ENCODE results near the gene ADCY9.
"Not testable (repeated sequence)": the region's sequence is repeated elsewhere in the genome, so short reads cannot be mapped to it uniquely, and the experiment has no call there.

Gene ADCY9

DNA sequence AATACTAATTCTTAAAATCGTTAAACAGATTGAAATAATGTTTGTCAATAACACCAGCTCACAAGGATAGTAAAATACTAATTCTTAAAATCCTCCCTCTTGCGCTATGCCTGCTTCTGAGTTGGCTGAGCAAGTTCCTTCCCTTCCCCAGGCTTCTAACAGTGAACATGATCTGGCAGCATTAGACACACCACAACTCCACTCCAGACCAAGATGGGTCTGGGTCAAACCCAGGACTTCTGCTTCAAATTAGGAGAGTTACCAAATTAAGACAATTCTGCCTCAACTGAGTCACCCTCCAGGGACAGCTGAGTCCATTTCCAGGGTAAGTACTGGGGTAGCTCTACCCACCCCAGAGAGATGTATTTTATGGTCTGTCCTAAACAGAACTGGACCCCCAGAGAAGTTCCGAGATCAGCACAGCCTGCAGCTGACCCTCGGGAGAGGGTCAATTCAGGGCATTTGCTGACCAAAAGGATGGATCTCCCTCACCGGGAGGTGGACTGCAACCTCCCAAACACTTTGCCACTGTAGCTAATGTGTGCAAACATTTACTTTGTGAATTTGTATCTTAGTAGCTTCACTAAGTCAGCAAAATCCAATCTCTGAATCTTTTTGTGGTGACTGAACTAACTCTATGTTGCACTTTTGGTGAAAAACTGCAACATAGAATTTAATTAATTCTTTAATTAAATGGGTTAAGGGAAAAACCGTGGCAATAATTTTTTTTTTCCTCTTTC lies 48.8 kb downstream of the ADCY9 start:
- no peak for DNase-seq (ENCODE audit: low spot score)

DNA sequence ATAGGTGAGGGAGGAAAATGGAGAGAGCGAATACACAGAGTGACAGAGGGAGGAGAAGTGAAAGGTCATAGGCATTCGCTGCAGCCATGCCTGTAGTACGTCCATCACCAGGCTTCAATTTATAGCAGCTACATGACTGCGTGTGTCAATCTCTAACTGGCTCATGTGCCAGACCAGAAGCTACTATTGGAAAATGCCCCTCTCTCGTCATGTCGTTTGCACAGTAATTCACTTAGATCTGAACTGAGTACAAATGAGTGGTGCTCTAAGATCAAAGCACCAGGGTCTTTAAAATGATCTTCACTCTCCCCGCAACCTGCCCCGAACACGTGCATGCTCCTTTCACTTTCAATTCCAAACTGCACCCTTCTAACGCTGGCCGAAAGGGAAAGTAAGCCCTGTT lies 51.3 kb downstream of the ADCY9 start:
- DNase-seq (ENCODE audit: low spot score): peak; percentile 24

DNA sequence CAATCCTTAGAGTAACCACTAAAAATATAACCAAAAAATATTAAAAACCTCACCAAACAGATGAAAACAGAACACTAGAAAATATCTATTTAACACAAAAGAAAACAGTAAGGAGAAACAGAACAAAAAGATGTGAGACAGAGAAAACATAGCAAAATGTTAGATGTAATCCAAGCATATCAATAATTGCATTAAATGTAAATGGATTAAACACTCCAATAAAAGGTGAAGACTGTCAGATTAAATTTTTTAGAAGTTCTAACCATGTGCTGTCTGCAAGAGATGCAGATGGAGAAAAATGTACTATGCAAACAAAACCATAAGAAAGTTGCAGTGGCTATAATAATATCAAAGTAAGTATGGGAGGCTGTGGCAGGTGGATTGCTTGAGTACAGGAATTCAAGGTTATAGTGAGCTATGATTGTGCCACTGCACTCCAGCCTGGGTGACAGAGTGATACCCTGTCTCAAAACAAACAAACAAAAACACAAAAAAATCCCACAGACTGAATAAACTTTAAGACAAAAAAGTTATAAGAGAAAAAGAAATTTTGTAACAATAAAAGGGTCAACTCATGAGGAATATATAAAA lies 53.9 kb downstream of the ADCY9 start:
- no peak for DNase-seq (ENCODE audit: low spot score)

DNA sequence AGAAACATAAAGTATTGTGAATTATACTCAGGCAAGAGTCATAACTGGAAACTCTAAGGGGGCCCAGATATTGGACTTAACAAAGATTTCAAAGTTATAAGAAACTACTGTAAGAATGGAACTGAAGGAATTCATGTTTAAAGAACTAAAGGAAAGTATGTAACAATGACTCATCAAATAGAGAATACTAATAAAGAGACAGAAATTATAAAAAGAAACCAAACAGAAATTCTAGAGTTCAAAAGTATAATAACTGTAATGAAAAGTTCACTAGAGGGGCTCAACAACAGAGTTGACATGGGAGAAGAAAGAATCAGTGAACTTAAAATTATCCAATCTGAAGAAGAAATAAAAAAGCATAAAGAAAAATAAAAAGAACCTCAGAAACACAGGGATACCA lies 55.4 kb downstream of the ADCY9 start:
- no peak for DNase-seq (ENCODE audit: low spot score)

DNA sequence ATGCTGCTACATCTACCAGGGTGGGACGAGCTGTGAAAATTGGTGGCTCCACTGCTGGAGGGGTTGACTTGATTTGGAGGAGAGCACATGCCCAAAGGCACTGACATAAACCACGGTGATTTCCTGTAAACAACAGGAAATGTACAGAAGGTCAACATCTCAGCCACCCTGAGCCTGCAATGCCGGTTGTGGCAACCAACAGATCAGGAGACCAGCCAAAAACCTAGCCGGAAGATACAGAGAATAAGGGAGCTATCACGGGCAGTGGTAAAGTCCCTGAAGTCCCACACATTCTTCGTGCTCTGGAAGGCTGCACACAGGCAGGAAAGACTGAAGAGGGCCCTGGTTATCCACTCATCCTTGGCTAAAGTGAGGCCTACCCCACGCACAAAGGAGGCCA lies 56.2 kb downstream of the ADCY9 start:
- no peak for DNase-seq (ENCODE audit: low spot score)

DNA sequence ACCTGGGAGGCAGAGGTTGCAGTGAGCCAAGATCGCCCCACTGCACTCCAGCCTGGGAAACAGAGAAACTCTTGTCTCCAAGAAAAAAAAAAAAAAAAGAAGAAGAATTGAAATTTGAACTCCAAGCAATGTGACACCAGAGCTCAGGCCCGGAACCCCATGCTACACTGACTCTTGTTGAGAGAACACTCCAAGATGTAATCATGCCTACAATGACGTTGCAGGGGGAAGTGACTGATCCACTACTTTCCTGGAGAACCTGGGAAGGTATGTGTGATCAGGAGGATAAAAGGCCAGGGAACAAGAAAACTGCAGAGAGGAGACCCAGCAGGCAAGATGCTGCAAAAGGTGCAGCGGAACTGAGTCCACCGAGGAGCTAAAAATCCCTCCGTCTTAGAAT lies 57.9 kb downstream of the ADCY9 start:
- no peak for DNase-seq (ENCODE audit: low spot score)

DNA sequence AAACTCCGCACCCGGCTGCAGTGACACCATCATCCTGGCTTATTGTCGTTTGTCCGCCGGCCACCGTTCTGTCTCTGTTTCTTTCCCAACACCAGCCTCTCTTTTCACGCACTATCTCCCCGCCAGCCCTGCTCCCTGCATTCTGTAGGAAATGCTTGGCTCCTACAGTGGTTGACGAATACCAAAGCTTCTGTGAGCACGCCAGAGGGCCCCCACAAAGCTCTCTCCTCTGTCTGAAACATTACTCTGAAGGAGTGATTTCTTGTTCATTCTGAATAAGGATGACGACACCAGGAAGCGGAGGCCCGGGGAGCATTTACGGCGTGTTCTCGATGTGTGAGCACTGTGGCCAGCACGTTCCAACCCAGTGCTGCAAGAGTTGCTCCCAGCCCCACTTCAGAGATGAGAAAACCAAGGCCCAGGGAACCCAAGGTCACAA lies 58.8 kb downstream of the ADCY9 start:
- no peak for DNase-seq (ENCODE audit: low spot score)

DNA sequence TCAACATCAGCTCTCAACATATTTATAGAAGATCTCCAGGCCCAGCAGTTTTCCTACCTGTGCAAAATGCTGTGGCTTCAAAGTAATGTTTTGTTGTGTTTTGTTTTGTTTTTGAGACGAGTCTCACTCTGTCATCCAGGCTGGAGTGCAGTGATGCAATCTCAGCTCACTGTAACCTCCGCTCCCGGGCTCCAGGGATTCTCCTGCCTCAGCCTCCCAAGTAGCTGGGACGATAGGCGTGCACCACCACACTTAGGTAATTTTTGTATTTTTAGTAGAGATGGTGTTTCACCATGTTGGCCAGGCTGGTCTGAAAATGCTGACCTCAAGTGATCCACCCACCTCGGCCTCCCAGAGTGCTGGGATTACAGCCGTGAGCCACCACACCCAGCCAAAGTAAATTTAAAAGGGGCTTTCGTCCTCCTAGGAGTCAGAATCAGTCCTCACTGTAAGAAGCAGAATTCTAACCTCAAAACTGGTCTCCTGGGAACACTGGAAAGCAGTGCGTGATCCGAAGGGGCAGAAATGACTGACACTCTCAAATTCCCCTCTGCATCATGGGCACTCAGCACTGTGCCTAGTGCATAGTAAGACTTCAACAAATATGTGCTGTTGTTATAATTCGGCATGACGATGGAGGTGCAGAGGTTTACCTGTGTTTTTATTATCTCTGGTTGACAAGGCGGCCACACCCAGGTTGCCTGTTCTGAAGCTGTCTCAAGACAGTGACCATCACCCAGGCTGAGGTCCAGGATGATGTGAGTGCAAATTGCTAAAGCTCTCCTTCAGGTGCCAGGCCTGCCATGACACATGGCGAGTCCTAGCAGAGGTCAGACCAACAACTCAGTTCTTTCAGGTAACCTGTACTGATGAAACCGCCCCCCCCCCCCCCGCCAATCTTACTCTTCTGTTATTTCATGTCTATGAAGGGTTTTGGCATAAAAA lies 59.8 kb downstream of the ADCY9 start:
- no peak for DNase-seq (ENCODE audit: low spot score)

DNA sequence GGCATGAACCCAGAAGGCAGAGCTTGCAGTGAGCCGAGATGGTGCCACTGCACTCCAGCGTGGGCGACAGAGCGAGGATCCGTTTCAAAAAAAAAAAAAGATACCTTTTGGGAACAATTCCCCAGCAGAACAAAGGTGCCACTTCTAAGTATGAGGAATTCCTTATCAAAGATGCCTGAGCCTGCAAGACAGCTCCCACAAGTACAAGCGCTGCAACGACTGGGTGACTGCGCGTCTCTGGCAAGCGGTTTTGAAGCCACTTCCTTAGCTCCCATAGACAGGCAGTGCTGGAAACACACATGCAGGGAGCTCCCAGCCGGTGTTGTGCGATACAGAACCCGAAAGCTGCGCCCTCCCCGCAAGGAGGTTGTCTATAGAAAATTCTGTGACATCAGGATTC lies 60.5 kb downstream of the ADCY9 start:
- DNase-seq (ENCODE audit: low spot score): no peak

DNA sequence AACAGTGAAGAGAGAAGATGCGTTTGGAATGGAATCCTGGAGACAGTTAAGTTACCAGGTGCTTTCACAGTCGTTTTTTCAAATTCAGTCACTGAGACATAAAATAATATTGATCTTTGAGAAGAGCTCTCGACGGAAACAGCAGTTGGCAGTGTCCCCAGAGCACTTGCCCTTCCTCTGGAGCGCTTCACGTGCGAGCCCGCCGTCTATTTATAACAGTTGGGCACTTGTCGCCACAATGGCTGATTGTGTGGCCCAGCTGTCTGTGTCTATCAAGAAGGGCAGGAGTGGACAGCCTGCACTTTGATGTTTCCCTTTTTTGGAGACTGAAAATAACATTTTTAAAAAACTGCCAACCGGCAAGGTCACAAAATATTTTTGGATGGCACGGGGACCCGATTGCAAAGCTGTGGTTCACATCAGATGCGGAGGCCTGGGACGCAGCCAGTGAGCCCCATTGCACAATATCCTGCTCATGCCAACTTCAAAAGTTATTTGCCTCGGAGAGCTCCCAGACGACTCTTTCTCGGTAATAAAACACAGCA lies 62.9 kb downstream of the ADCY9 start:
- DNase-seq (ENCODE audit: low spot score): no peak

DNA sequence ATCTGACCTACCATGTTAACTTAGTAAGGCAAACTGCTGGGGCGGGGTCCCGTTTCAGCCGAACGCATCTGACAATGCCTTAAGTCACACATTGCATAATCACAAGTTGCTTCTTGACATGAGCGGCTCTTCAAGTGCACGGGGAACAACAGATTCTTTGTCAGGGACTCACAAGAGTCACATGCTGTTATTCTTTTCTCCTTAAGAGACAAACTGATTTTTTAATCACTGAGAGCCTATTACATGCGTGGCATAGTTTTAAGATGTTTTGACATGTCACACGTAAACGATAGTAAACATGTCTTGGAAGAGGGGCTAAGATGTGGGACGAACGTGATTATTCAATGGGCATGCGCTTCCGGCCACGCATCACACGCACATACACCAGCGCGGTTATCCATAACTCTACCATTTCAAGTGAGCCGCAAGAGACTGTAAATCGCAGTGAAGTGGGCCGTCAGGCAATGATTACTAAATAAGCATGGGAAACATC lies 63.4 kb downstream of the ADCY9 start:
- no peak for DNase-seq (ENCODE audit: low spot score)

DNA sequence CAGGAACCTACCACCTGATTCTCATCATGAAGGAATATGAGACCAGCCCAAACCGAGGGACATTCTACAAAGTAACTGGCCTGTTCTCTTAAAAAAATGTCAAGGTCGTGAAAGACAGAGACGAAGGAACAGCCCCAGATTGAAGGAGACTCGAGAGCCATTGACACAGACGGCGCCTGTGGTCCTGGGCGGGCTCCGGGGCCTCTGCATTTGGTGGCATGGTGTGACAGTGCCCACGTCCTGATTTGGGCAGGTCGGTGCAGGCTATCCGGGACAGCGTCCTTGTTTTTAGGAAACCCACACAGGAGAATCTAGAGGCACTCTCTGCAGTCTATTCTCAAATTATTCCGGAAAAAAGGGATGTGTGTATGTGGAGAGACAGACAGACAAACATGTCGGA lies 64.1 kb downstream of the ADCY9 start:
- no peak for DNase-seq (ENCODE audit: low spot score)

DNA sequence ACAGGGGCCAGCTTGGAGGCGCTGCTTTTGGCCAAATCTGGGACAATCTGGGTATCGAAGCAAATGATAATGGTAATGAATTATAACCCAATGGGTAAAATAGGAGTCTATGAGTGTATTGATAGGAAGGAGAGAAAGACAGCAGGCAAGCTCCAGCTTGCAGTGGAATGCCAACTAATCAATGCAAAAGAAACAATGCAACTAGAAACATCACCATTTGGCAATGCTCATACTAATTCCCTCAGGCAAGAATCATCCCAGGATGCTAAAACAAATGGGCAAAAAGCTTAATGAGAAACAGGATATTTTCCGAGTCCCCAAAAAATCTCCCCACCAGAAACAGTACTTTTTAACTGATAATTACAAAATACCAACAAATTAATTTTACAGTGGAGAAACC lies 64.7 kb downstream of the ADCY9 start:
- DNase-seq (ENCODE audit: low spot score): no peak

DNA sequence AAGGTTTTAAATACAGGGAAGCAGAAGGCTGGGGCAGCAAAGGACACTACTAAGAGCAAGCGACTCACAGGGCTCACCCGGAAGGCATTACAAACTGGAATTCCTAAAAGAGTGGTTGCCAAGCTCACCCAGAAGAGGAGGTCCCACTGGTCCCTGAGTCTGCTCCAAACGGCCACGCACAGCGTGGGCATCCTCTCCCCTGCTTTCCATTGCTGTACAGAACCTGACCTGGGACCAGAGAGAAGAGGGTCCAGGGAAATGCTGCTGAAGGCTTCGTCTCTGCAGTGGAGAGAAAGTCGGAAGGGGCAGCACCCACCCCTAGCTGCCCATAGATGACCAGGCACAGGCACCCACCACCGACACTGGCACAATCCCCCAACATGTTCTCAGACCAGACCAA lies 67.2 kb downstream of the ADCY9 start:
- no peak for DNase-seq (ENCODE audit: low spot score)

DNA sequence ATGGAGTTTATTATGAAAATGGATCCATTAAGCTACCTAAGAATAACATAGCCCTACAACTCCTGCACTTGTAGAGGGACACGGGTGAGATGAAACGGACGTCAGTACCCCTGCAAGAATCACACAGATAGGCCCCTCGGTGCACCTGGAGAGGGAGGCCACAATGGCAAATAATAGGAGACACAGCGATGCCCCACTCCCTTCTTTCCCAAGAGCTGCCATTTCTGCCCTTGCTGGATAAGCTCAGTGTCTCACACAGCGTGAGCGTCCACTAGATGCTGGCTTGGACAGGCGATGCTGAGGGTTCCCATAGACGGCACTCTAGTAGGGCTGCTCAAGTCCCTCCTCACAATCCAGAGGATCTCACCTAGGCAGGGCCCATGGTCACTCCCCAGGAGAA lies 67.8 kb downstream of the ADCY9 start:
- DNase-seq (ENCODE audit: low spot score): no peak

DNA sequence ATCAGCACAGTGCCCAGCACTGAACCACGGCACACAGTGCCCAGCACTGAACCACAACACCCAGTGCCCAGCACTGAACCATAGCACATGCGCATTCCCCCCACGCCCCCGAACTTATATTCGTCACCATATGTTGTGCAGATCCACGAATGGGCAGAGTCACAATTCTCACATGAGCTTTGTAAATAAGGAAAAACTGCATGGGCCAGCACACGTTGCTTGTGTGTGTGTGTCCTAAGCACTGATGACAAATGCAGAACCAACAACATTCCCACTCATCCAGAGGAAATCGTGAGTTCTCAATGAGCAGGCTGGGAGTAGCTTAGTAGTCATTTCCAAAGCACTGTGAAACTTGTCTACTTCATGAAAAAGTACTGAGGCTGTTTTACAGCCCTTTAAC lies 70.0 kb downstream of the ADCY9 start:
- no peak for DNase-seq (ENCODE audit: low spot score)

DNA sequence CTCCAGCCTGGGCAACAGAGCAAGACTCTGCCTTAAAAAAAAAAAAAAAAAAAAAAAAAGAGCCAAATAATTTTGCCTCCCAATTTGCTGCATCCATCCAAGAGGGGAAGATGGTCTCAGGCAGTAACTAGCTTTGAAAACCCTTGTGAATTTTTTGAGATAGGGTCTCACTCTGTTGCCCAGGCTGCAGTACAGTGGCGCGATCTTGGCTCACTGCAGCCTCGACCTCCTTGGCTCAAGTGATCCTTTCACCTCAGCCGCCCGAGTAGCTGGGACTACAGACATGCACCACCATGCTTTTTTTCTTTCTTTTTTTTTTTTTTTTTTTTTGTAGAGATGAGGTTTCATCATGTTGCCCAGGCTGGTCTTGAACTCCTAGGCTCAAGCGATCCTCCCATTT lies 70.7 kb downstream of the ADCY9 start:
- DNase-seq (ENCODE audit: low spot score): not testable (repeated sequence)

DNA sequence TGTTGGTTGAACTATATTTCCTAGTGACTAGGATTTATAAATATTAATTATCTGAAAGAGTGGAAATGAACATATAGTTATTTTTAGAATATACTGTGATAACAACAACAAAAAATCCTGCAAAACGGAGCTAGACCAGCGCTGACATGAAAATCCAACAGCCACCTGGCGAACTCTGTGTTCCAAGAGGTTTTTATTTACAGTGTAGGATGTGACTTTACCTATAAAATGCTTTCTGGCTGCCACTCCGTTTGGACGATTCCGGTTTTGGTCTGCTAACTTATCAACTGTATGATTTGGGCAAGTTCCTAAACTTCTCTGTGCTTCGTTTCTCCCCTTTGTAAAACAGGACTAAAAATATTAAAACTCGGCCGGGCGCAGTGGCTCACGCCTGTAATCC lies 73.7 kb downstream of the ADCY9 start:
- DNase-seq (ENCODE audit: low spot score): no peak

DNA sequence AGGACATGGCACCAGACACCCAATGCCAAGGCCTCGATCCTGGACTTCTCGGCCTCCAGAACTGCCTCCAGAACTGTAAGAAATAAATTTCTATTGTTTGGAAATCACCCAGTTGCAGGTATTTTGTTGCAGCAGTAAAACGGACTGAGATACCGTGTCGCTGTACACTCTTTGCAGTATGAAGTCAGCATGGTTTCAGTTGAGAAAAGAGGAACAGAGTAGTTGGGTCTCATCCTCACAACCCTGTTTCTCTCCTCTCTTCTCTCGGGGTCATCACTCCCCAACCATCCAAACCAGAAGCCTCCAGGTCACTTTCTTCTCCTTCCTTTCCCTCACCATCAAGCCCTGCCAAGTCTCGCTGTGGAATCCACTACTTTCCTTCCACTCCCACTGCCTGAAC lies 77.8 kb downstream of the ADCY9 start:
- no peak for DNase-seq (ENCODE audit: low spot score)

DNA sequence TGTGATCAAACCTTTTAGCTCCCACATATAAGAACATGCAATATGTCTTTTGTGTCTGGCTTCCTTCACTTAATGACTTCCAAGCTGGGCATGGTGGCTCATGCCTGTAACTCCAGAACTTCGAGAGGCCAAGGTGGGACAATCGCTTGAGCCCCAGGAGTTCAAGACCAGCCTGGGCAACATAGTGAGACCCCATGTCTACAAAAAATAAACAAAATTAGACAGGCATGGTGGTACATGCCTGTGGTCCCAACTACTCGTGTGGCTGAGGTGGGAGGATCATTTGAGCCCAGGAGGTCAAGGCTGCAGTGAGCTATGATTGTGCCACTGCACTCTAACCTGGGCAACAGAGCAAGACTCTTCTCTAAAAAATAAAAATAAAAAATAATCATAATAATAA lies 79.3 kb downstream of the ADCY9 start:
- DNase-seq (ENCODE audit: low spot score): not testable (repeated sequence)

DNA sequence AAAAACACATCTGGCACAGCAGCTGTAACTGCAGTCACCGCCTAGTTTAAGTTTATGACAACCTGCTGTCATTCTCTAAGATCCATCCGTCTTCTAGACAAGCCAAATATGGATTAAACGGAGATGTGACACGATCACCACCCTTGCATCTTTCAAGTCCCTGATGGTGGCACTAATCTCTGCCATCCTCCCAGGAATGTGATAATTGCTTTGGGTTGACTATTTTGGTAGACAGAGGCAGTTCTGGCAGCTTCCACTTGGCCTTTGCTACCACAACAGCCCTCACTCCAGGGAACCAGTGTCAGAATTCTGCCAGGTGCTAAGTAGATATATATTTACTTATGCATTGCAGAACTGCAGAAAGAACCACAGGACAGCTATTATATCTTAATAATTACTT lies 81.3 kb downstream of the ADCY9 start:
- DNase-seq (ENCODE audit: low spot score): no peak

DNA sequence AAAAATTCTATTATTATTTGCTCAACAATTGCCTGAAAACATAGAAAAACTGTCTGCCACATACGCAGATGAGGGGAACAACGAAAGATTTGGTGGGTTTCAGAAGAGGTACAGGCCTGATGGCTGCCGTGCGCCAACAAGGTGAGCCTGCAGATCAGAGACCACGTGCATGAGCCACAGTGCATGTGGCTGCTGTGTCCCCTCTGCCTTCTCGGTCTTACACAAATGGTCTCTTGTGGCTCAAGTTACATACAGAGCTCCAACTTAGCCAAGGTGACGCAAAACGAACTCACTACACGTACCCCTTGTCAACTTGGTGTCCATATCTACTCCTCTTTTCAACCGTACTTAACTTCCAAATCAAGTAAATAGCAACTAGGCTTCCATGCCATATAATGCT lies 82.3 kb downstream of the ADCY9 start:
- no peak for DNase-seq (ENCODE audit: low spot score)

DNA sequence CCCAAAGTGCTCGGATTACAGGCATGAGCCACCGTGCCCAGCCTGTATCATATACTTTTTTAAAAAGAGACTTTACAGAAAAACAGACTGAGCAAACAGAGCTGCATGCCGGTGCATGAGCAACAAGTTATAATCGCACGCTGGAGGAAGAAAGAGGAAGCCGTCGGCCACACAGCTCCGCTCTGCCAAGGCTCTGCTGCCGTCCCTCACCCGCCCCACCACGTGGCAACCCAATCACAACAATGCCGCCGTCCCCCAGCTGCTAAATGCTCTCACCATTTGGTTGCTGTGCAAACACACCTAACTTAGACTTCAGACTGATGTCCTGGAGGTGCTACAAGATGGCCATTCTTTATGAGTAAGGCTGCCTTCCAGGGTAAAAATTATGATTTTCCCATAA lies 83.5 kb downstream of the ADCY9 start:
- no peak for DNase-seq (ENCODE audit: low spot score)
